ENCODE data around the gene SAFB2. TPM values are rescaled to one million over a fixed set of nuclear protein-coding genes. Genes with fewer than 3 reads are reported as not detected.

Gene SAFB2
- total RNA-seq, 1 experiment from 2014 or later = 86.9 TPM

DNA sequence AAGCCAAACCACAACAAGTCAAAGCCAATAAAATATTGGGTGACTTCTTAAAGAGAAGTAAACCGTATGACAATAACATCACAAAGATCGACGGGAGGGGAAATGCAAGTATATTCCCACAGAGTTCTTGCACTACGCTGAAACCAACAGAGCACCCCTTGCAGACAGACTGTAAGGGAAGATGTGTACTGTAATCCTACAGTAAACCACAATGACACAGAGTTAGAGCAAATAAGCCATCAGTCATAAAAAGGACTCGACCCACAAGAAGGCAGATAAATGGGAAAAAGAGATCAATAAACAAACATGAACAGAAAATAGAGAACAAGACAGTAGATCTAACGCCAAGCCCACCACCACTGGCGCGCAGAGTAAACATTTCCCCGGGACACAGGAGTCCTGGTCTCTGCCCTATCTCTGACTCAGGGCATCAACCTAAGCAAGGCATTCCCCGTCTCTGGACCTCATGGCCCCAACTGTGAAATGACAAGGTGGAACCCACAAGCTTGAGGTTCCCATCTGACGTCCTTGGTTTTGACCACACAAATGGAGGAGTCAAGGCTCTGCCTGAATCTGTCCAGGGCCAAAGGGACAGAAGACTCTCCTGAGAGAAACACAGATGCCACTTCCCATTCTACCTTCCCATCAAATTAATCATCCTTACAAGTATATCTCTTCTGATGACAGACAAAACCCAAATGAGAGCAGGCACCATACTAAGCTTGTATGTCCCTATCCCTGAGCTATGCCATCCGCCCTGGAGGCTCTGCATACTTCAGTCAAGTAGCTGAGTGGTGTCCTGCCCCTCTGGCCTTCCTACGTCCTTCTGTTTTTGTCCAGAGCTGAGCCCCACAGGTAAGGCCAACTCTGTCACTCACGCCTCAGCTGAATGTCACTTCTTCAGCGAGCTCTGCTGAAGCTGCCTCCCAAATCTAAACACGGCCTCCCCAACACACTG, 15.0 kb downstream of the SAFB2 start:
- TF ChIP-seq ELF1 (IDR thresholded peaks at IDR 0.05; ENCODE audit: borderline replicate concordance, low read depth) (no peak), TCF7L2 (IDR thresholded peaks at IDR 0.05; ENCODE audit: borderline replicate concordance, extremely low read depth, insufficient read depth, insufficient read length) (no peak), POLR2AphosphoS5 (IDR thresholded peaks at IDR 0.05; ENCODE audit: low read depth, low read length) (no peak), ZFX (IDR thresholded peaks at IDR 0.05) (no peak), YY1 (IDR thresholded peaks at IDR 0.05; ENCODE audit: extremely low read depth, insufficient replicate concordance, low read depth, low read length) (no peak), CBX3 (IDR thresholded peaks at IDR 0.05; ENCODE audit: low read depth) (no peak), ZNF274 (IDR thresholded peaks at IDR 0.05; ENCODE audit: low read depth, low read length) (no peak), RAD21 (IDR thresholded peaks at IDR 0.05; ENCODE audit: low read depth) (no peak), EZH2 (IDR thresholded peaks at IDR 0.05) (no peak), POLR2A (IDR thresholded peaks at IDR 0.05; ENCODE audit: borderline replicate concordance, extremely low read depth, insufficient read depth, insufficient read length) (no peak), SP1 (IDR thresholded peaks at IDR 0.05; ENCODE audit: low read depth) (no peak)
- TF ChIP-seq, protein P1, sequence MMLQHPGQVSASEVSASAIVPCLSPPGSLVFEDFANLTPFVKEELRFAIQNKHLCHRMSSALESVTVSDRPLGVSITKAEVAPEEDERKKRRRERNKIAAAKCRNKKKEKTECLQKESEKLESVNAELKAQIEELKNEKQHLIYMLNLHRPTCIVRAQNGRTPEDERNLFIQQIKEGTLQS (IDR thresholded peaks at IDR 0.05) = no peak
- TF ChIP-seq, protein P2, sequence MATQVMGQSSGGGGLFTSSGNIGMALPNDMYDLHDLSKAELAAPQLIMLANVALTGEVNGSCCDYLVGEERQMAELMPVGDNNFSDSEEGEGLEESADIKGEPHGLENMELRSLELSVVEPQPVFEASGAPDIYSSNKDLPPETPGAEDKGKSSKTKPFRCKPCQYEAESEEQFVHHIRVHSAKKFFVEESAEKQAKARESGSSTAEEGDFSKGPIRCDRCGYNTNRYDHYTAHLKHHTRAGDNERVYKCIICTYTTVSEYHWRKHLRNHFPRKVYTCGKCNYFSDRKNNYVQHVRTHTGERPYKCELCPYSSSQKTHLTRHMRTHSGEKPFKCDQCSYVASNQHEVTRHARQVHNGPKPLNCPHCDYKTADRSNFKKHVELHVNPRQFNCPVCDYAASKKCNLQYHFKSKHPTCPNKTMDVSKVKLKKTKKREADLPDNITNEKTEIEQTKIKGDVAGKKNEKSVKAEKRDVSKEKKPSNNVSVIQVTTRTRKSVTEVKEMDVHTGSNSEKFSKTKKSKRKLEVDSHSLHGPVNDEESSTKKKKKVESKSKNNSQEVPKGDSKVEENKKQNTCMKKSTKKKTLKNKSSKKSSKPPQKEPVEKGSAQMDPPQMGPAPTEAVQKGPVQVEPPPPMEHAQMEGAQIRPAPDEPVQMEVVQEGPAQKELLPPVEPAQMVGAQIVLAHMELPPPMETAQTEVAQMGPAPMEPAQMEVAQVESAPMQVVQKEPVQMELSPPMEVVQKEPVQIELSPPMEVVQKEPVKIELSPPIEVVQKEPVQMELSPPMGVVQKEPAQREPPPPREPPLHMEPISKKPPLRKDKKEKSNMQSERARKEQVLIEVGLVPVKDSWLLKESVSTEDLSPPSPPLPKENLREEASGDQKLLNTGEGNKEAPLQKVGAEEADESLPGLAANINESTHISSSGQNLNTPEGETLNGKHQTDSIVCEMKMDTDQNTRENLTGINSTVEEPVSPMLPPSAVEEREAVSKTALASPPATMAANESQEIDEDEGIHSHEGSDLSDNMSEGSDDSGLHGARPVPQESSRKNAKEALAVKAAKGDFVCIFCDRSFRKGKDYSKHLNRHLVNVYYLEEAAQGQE (IDR thresholded peaks at IDR 0.05; ENCODE audit: low read depth) = no peak
- no peaks in the 10 kb centered on the region for H3K4me1 ChIP-seq (ENCODE audit: control insufficient read depth in 1 of 2, insufficient read depth in 2 of 2, low read length in 2 of 2)
- ATAC-seq = no peak
- DNase-seq (ENCODE audit: low read depth, low spot score) = no peak
- POLR2A ChIA-PET = no interaction called here
- RAD21 ChIA-PET (ENCODE audit: low non-redundant PET in 1 of 2, low total read pairs in 2 of 2, uncharacterized antibody in 2 of 2, unreplicated experiment in 2 of 2) = no interaction called here
- H3K36me3 ChIP-seq (ENCODE audit: control insufficient read depth in 1 of 2, insufficient read depth in 2 of 2, low read length in 2 of 2) = peaks cover 74 to 75% of the 10 kb centered on the region in 2 experiments
- CTCF ChIA-PET = no interaction called here
- no peak overlapping the region for H3K4me2 ChIP-seq (ENCODE audit: low read length)
- H3K9me2 ChIP-seq (ENCODE audit: insufficient read depth) = no peaks in the 10 kb centered on the region
- 0 out of 2 replicates have a peak, but pooled peaks cover 5% of the 10 kb centered on the region for H4K20me1 ChIP-seq (ENCODE audit: insufficient read depth)
- H3K9ac ChIP-seq (ENCODE audit: low read length) = no peak overlapping the region
- no peak overlapping the region for H3K4me3 ChIP-seq (replicated peaks in 1 of 2; ENCODE audit: low read depth in 1 of 2, low read length in 2 of 2)
- no peak overlapping the region for H2AFZ ChIP-seq (ENCODE audit: low read depth, low read length, poor library complexity, severe bottlenecking)
- no peaks in the 10 kb centered on the region for H3K27me3 ChIP-seq (ENCODE audit: insufficient read depth, low read length)
- no peak overlapping the region for H3K27ac ChIP-seq (ENCODE audit: low read depth, low read length)
- peaks cover 82% of the 10 kb centered on the region for H3K79me2 ChIP-seq (ENCODE audit: insufficient read depth, low read length)
- no peaks in the 10 kb centered on the region for H3K9me3 ChIP-seq (ENCODE audit: control insufficient read depth in 1 of 2, insufficient read depth in 1 of 2, low read depth in 1 of 2, low read length in 2 of 2)
- intact Hi-C loops (cut with micrococcal nuclease) = no loop called here
- no TSS peak for BruUV-seq (replicated peaks)
